GM21390 (cell line): ENCODE measurements around the gene FOXO3.
"Not testable (repeated sequence)": the region's sequence is repeated elsewhere in the genome, so short reads cannot be mapped to it uniquely, and the experiment has no call there.

Experiments used
- ATAC-seq: cut with Tn5 transposase; IDR thresholded peaks from one replicate; pipeline ENCODE4 v1.9.1; 2021; ENCODE audit not compliant: unreplicated experiment

FOXO3 gene

GRCh38 chr6:108656836-108657235 is 96.1 kb downstream of the FOXO3 start:
- ATAC-seq, result no peak

- no peak for ATAC-seq
Measured at GRCh38 chr6:108658174-108658573, 97.5 kb downstream of the FOXO3 start.

- ATAC-seq, result not testable (repeated sequence)
Measured at GRCh38 chr6:108658785-108659184, 98.1 kb downstream of the FOXO3 start.

GRCh38 chr6:108660251-108660650 is 99.5 kb downstream of the FOXO3 start:
- no peak for ATAC-seq

GRCh38 chr6:108661430-108661829 is 100.7 kb downstream of the FOXO3 start:
- no peak for ATAC-seq

- no peak for ATAC-seq
Measured at GRCh38 chr6:108661982-108662381, 101.3 kb downstream of the FOXO3 start.

- no peak for ATAC-seq
Measured at GRCh38 chr6:108662702-108663101, 102.0 kb downstream of the FOXO3 start.

- ATAC-seq, result not testable (repeated sequence)
Measured at GRCh38 chr6:108663494-108664064, 102.9 kb downstream of the FOXO3 start.

GRCh38 chr6:108665495-108666196 is 104.9 kb downstream of the FOXO3 start:
- no peak for ATAC-seq

- no peak for ATAC-seq
Measured at GRCh38 chr6:108666656-108667260, 106.0 kb downstream of the FOXO3 start.

GRCh38 chr6:108667993-108668392 is 107.3 kb downstream of the FOXO3 start:
- no peak for ATAC-seq

- no peak for ATAC-seq
Measured at GRCh38 chr6:108669673-108670072, 109.0 kb downstream of the FOXO3 start.

- no peak for ATAC-seq
Measured at GRCh38 chr6:108671175-108671574, 110.5 kb downstream of the FOXO3 start.

GRCh38 chr6:108671790-108672189 is 111.1 kb downstream of the FOXO3 start:
- ATAC-seq, result no peak

- no peak for ATAC-seq
Measured at GRCh38 chr6:108672641-108673040, 111.9 kb downstream of the FOXO3 start.

- no peak for ATAC-seq
Measured at GRCh38 chr6:108673153-108673552, 112.4 kb downstream of the FOXO3 start.

GRCh38 chr6:108673602-108674001 is 112.9 kb downstream of the FOXO3 start:
- no peak for ATAC-seq

GRCh38 chr6:108675226-108676200 is 114.8 kb downstream of the FOXO3 start:
- no peak for ATAC-seq

GRCh38 chr6:108676555-108676954 is 115.8 kb downstream of the FOXO3 start:
- no peak for ATAC-seq

- no peak for ATAC-seq
Measured at GRCh38 chr6:108677357-108677756, 116.6 kb downstream of the FOXO3 start.

- no peak for ATAC-seq
Measured at GRCh38 chr6:108677894-108678293, 117.2 kb downstream of the FOXO3 start.
